ENCODE results near the gene CYP2S1. TPM values are rescaled to one million over a fixed set of nuclear protein-coding genes. Genes with fewer than 3 reads are reported as not detected.

CYP2S1 gene
- total RNA-seq, 1 experiment from 2014 or later, result 0.19 TPM

- DNase-seq (ENCODE audit: low spot score), result no peak
- H3K4me1 ChIP-seq (ENCODE audit: insufficient read depth, low read length, poor library complexity, severe bottlenecking), result no peaks in the 10 kb centered on the region
- intact Hi-C loops (cut with micrococcal nuclease; ENCODE audit: unreplicated experiment), result no loop called here
- no peak overlapping the region for H3K4me3 ChIP-seq (ENCODE audit: low read depth, low read length, poor library complexity, severe bottlenecking)
- no peaks in the 10 kb centered on the region for H3K27me3 ChIP-seq (replicated peaks; ENCODE audit: insufficient read depth, low read depth, low read length, poor library complexity)
- ChIA-PET CTCF (interaction anchor here (0.6 kb wide), 1 partner anchor 10 kb away, joined by 10 read pairs; no protein-coding TSS in a partner anchor), POLR2A (ENCODE audit: low non-redundant PET) (no interaction called here)
- no TSS peak for BruUV-seq (replicated peaks)
- H3K27ac ChIP-seq (ENCODE audit: low read depth, low read length, poor library complexity, severe bottlenecking), result no peak overlapping the region
- no peaks in the 10 kb centered on the region for H3K36me3 ChIP-seq (ENCODE audit: insufficient read depth, low read length, poor library complexity, severe bottlenecking)
- H3K9me3 ChIP-seq (ENCODE audit: low read depth, low read length, poor library complexity, severe bottlenecking), result no peaks in the 10 kb centered on the region
- TF ChIP-seq EZH2 (IDR thresholded peaks at IDR 0.05; ENCODE audit: borderline replicate concordance, low read depth, low read length, poor library complexity, severe bottlenecking) (no peak), CTCF (conservative IDR thresholded peaks at IDR 0.05; ENCODE audit: low read depth, low read length) (no peak)
Measured at GRCh38 chr19:41214161-41214560, 21.1 kb downstream of the CYP2S1 start.

- no peak overlapping the region for H3K4me3 ChIP-seq (ENCODE audit: low read depth, low read length, poor library complexity, severe bottlenecking)
- intact Hi-C loops (cut with micrococcal nuclease; ENCODE audit: unreplicated experiment), result no loop called here
- CTCF ChIA-PET, result no interaction called here
- H3K27me3 ChIP-seq (replicated peaks; ENCODE audit: insufficient read depth, low read depth, low read length, poor library complexity), result no peaks in the 10 kb centered on the region
- no peaks in the 10 kb centered on the region for H3K36me3 ChIP-seq (ENCODE audit: insufficient read depth, low read length, poor library complexity, severe bottlenecking)
- H3K9me3 ChIP-seq (ENCODE audit: low read depth, low read length, poor library complexity, severe bottlenecking), result no peaks in the 10 kb centered on the region
- TF ChIP-seq EZH2 (IDR thresholded peaks at IDR 0.05; ENCODE audit: borderline replicate concordance, low read depth, low read length, poor library complexity, severe bottlenecking) (no peak), CTCF (conservative IDR thresholded peaks at IDR 0.05; ENCODE audit: low read depth, low read length) (no peak)
- H3K27ac ChIP-seq (ENCODE audit: low read depth, low read length, poor library complexity, severe bottlenecking), result no peak overlapping the region
- POLR2A ChIA-PET (ENCODE audit: low non-redundant PET), result no interaction called here
- no peaks in the 10 kb centered on the region for H3K4me1 ChIP-seq (ENCODE audit: insufficient read depth, low read length, poor library complexity, severe bottlenecking)
- no TSS peak for BruUV-seq (replicated peaks)
- DNase-seq (ENCODE audit: low spot score), result no peak
Measured at GRCh38 chr19:41217741-41218140, 24.7 kb downstream of the CYP2S1 start.

- Histone ChIP-seq H3K4me3 (ENCODE audit: low read depth, low read length, poor library complexity, severe bottlenecking) (no peak overlapping the region), H3K27me3 (replicated peaks; ENCODE audit: insufficient read depth, low read depth, low read length, poor library complexity) (no peaks in the 10 kb centered on the region), H3K4me1 (ENCODE audit: insufficient read depth, low read length, poor library complexity, severe bottlenecking) (no peaks in the 10 kb centered on the region), H3K27ac (ENCODE audit: low read depth, low read length, poor library complexity, severe bottlenecking) (no peak overlapping the region), H3K36me3 (ENCODE audit: insufficient read depth, low read length, poor library complexity, severe bottlenecking) (no peaks in the 10 kb centered on the region), H3K9me3 (ENCODE audit: low read depth, low read length, poor library complexity, severe bottlenecking) (no peaks in the 10 kb centered on the region)
- ChIA-PET CTCF (interaction anchor here (0.6 kb wide), 1 partner anchor 14 kb away, joined by 5 read pairs; no protein-coding TSS in a partner anchor), POLR2A (ENCODE audit: low non-redundant PET) (no interaction called here)
- TF ChIP-seq EZH2 (IDR thresholded peaks at IDR 0.05; ENCODE audit: borderline replicate concordance, low read depth, low read length, poor library complexity, severe bottlenecking) (no peak), CTCF (conservative IDR thresholded peaks at IDR 0.05; ENCODE audit: low read depth, low read length) (no peak)
- no peak for DNase-seq (ENCODE audit: low spot score)
- no TSS peak for BruUV-seq (replicated peaks)
- intact Hi-C loops (cut with micrococcal nuclease; ENCODE audit: unreplicated experiment), result no loop called here
Measured at GRCh38 chr19:41218249-41218614, 25.2 kb downstream of the CYP2S1 start.

All from A673 (cell line).